ENCODE results near the gene CRYBG2. TPM values are rescaled to one million over a fixed set of nuclear protein-coding genes. Genes with fewer than 3 reads are reported as not detected.
"Not testable (repeated sequence)": the region's sequence is repeated elsewhere in the genome, so short reads cannot be mapped to it uniquely, and the experiment has no call there.

The CRYBG2 gene
- total and polyA plus RNA-seq, 4 donors: 0.37 to 7.7 (median 2.7) TPM

GRCh38 chr1:26293911-26294463 lies 59.9 kb downstream of the CRYBG2 start:
- DNase-seq: no peak
- Histone ChIP-seq H3K27me3 (ENCODE audit: control insufficient read depth in 3 of 3, insufficient read depth in 3 of 3, low read length in 2 of 3) (no peaks in the 10 kb centered on the region), H3K4me3 (no peak overlapping the region), H3K27ac (ENCODE audit: low read depth in 1 of 2, low read length in 1 of 2) (no peak overlapping the region), H3K36me3 (ENCODE audit: control insufficient read depth in 4 of 4, insufficient read depth in 4 of 4, low read length in 4 of 4) (peaks cover 0 to 18% (median 0%) of the 10 kb centered on the region in 4 donors), H3K9me3 (ENCODE audit: control insufficient read depth in 4 of 4, insufficient read depth in 3 of 4, low read length in 3 of 4) (no peaks in the 10 kb centered on the region), H3K9ac (ENCODE audit: insufficient read depth in 1 of 2, low read length in 2 of 2) (no peak overlapping the region), H3K4me1 (ENCODE audit: control insufficient read depth in 5 of 5, insufficient read depth in 5 of 5, low read length in 5 of 5) (peaks cover 0 to 2% (median 0%) of the 10 kb centered on the region in 5 donors)
- ATAC-seq (ENCODE audit: insufficient read depth, low FRiP score): no peak
- TF ChIP-seq CTCF (IDR thresholded peaks at IDR 0.05; ENCODE audit: control extremely low read depth, extremely low read depth): no peak
- WGBS, 2 donors: 86 to 89% methylated on average over 11 of the region's 11 CpGs

- not testable (repeated sequence) for H3K27me3 ChIP-seq (ENCODE audit: control insufficient read depth in 3 of 3, insufficient read depth in 3 of 3, low read length in 2 of 3); H3K9me3 ChIP-seq (ENCODE audit: control insufficient read depth in 4 of 4, insufficient read depth in 3 of 4, low read length in 3 of 4); H3K9ac ChIP-seq (ENCODE audit: insufficient read depth in 1 of 2, low read length in 2 of 2); DNase-seq; H3K4me3 ChIP-seq; H3K4me1 ChIP-seq (ENCODE audit: control insufficient read depth in 5 of 5, insufficient read depth in 5 of 5, low read length in 5 of 5); ATAC-seq (ENCODE audit: insufficient read depth, low FRiP score); H3K27ac ChIP-seq (ENCODE audit: low read depth in 1 of 2, low read length in 1 of 2)
- WGBS, 2 donors: 66 to 85% methylated on average over 5 of the region's 5 CpGs
- peaks cover 0 to 17% (median 0%) of the 10 kb centered on the region in 4 donors for H3K36me3 ChIP-seq (ENCODE audit: control insufficient read depth in 4 of 4, insufficient read depth in 4 of 4, low read length in 4 of 4)
Observed at GRCh38 chr1:26292735-26293134, 61.2 kb downstream of the CRYBG2 start.

- WGBS, 2 donors: 90 to 96% methylated on average over 4 of the region's 4 CpGs
- H3K27ac ChIP-seq (ENCODE audit: low read depth in 1 of 2, low read length in 1 of 2): no peak overlapping the region
- H3K4me3 ChIP-seq: no peak overlapping the region
- TF ChIP-seq CTCF (IDR thresholded peaks at IDR 0.05; ENCODE audit: control extremely low read depth, extremely low read depth): no peak
- H3K9me3 ChIP-seq (ENCODE audit: control insufficient read depth in 4 of 4, insufficient read depth in 3 of 4, low read length in 3 of 4): no peaks in the 10 kb centered on the region
- peaks cover 0 to 2% (median 0%) of the 10 kb centered on the region in 5 donors for H3K4me1 ChIP-seq (ENCODE audit: control insufficient read depth in 5 of 5, insufficient read depth in 5 of 5, low read length in 5 of 5)
- H3K27me3 ChIP-seq (ENCODE audit: control insufficient read depth in 3 of 3, insufficient read depth in 3 of 3, low read length in 2 of 3): no peaks in the 10 kb centered on the region
- DNase-seq (no peak), ATAC-seq (ENCODE audit: insufficient read depth, low FRiP score) (no peak)
- no peak overlapping the region for H3K9ac ChIP-seq (ENCODE audit: insufficient read depth in 1 of 2, low read length in 2 of 2)
- H3K36me3 ChIP-seq (ENCODE audit: control insufficient read depth in 4 of 4, insufficient read depth in 4 of 4, low read length in 4 of 4): peaks cover 0 to 11% (median 0%) of the 10 kb centered on the region in 4 donors
Observed at GRCh38 chr1:26291939-26292338, 62.0 kb downstream of the CRYBG2 start.

GRCh38 chr1:26291433-26291832 lies 62.5 kb downstream of the CRYBG2 start:
- H3K9ac ChIP-seq (ENCODE audit: insufficient read depth in 1 of 2, low read length in 2 of 2): no peak overlapping the region
- H3K27me3 ChIP-seq (ENCODE audit: control insufficient read depth in 3 of 3, insufficient read depth in 3 of 3, low read length in 2 of 3): no peaks in the 10 kb centered on the region
- no peaks in the 10 kb centered on the region for H3K9me3 ChIP-seq (ENCODE audit: control insufficient read depth in 4 of 4, insufficient read depth in 3 of 4, low read length in 3 of 4)
- H3K4me1 ChIP-seq (ENCODE audit: control insufficient read depth in 5 of 5, insufficient read depth in 5 of 5, low read length in 5 of 5): peaks cover 0 to 2% (median 0%) of the 10 kb centered on the region in 5 donors
- ATAC-seq (ENCODE audit: insufficient read depth, low FRiP score): no peak
- 96 to 100% methylated on average over 3 of the region's 3 CpGs for WGBS, 2 donors
- H3K4me3 ChIP-seq: no peak overlapping the region
- TF ChIP-seq CTCF (IDR thresholded peaks at IDR 0.05; ENCODE audit: control extremely low read depth, extremely low read depth): no peak
- H3K27ac ChIP-seq (ENCODE audit: low read depth in 1 of 2, low read length in 1 of 2): peak overlapping the region in 1 of 2 donors; percentile 26
- peaks cover 0 to 7% (median 0%) of the 10 kb centered on the region in 4 donors for H3K36me3 ChIP-seq (ENCODE audit: control insufficient read depth in 4 of 4, insufficient read depth in 4 of 4, low read length in 4 of 4)
- DNase-seq: no peak

Measured in lung (tissue), 12 donors.